ENCODE measurements around the gene COX19.

COX19 gene

DNA sequence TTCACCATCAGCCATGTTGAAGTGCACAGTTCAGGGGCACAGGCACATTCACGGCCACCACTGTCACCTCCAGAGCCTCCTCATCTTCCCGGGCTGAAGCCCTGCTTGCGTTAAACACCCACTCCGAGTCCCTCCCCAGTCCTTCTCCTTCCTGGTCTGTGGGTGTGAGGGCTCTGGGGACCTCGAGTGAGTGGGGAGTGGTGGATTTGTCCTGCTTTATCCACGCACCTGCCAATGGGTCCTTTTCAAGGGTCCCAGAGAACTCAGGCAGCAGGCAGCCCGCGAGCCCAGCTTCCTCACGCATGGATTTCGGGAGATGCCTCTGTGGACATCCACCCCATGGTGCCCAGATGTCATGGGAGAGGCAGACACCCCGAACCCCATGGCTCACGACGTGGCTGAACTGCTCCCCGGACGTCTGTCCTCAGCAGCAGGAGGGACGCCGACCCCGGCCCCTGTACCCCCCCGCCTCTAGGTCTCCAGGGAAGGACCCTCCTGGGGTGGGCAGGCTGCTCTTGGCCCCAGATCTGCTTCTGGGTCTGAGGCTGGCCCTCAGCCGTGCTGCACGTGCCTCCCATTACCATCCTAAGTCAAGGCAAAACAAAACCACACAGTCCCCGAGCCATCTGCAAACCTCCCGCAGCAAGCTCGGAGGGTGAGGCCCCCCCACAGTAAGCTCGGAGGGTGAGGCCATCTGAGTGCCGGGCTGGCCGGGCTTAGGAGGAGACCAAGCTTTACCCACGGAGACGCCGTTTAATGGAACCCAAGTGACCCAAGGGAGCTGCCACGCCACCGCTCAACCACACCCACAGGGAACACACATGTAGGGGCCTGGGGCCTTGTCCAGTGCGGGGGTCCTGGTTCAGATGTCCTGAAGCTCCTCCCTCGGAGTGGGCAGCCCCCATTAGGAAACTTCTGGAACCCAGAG lies 16.6 kb upstream of the COX19 start:
- no peak for DNase-seq (ENCODE audit: low read depth in 2 of 2)

DNA sequence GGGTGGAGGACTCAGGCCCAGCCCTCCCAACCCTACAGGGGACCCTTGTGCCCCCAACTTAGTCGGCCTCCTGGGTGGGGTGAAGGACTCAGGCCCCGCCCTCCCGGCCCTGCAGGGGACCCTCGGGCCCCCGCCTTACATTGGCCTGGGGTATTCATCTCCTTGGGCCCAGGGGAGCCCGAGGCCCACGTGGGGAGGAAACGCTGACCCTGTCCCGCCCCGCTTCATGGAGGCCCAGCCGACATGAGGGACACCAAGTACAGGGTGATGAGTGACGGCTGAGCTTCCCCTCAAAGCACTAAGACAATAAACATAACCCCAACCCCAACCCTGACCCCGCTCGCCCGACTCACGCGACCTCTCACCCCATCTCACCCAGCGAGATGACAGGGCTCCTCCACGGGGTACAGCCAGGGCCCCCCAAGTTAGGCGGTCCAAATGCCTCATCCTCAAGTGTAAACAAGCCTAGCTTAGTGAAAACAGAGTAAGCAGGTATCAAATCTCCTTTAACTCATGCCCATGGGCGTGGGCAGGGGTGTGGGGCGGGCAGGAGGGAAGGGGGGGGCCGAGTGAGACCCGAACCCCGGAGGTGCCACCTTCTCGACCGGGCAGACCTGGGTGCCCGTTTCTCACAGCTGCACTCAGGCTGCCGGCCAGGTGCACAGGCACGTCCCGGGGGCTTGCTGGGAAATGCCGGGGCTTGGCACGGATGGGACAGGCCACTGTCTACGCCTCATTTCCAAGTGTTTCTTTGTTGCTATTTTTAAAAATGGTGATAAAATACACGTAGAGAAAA lies 15.8 kb upstream of the COX19 start:
- no peak for DNase-seq (ENCODE audit: low read depth in 2 of 2)

DNA sequence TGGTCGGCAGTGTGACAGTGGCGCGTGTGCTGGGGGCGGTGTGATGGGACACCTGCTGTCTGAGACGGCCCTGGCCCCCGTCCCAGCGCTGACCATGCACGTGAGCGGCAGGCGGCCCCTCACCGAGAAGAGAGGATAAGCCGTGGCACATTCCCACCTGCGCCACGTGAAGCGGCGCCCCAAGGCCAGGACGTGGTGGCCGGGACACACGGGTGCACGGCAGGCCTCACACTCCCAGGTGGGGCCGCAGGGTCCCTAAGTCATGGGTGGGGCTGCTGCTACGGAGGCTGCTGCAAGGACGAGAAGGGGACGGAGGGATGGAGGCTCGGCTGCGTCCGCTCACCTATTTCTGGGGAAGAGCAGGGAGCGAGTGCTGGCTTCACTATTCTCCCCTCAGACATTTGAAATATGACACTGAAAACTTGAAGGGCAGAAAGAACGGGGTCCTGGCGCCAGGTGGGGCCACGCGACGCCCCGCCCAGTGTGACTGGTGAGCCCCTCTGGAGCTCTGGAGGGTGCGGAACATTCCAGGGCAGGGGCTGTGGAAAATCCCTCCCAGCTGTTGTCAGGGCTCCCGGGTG lies 15.1 kb upstream of the COX19 start:
- no peak for DNase-seq (ENCODE audit: low read depth in 2 of 2)

DNA sequence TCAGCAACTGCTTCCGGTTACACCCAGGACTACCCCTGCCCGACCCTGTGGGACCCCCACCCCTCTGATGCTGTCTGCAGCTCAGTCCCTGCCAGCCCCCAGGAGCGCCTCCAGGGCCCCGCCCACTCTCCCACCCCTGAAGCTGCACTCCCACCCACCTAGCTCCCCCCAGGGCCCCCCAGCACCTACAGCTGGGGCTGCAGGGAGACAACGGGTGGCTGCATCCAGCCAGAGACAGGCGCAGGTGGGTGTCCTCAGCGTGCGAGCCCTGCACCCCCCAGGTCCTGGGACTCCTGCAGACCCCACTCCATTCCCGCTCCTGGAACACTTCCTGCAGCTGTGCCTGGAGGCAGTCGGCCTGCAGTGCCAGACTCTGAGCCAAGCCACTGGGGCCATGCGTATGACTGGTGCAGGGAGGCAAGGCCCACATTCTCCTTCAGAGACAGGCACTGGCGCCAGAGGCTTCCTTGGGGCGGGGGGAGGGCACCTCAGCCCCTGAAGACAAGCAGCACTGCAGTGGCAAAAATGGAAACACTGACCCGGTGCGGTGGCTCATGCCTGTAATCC lies 13.7 kb upstream of the COX19 start:
- no peak for DNase-seq (ENCODE audit: low read depth in 2 of 2)

DNA sequence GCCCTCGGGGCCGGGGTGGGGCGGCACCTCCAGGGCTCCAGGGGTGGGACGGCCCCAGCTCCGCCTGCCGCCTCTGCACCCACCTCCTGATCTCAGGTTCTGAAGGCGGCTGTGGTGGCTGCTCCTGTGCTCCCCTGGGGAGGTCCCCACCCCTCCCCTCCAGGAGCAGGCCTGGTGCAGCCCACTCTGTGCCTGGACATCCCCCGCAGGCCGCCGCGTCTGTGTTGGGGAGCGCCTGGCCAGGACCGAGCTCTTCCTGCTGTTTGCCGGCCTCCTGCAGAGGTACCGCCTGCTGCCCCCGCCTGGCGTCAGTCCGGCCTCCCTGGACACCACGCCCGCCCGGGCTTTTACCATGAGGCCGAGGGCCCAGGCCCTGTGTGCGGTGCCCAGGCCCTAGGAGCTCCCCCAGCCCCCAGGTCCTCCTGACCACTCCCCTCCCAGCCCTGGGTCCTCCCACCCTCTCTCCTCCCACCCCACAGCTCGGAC lies 13.1 kb upstream of the COX19 start:
- DNase-seq (ENCODE audit: low read depth in 2 of 2), result no peak

DNA sequence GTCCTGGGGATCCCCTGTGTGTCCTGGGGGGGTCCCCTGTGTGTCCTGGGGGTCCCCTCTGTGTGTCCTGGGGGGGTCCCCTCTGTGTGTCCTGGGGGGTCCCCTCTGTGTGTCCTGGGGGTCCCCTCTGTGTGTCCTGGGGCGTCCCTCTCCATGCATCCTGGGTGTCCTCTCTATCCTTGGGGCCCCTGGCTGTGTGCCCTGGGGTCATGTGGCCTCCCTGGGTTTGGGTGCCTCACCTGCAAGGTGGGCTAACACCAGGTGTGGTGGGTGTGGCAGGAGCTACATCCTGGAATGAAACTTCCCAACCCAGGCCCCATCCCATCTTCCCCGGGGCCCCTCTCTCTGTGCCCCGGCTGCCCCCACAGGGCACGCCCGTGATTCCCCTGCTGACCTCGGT lies 12.6 kb upstream of the COX19 start:
- DNase-seq (ENCODE audit: low read depth in 2 of 2), result no peak

DNA sequence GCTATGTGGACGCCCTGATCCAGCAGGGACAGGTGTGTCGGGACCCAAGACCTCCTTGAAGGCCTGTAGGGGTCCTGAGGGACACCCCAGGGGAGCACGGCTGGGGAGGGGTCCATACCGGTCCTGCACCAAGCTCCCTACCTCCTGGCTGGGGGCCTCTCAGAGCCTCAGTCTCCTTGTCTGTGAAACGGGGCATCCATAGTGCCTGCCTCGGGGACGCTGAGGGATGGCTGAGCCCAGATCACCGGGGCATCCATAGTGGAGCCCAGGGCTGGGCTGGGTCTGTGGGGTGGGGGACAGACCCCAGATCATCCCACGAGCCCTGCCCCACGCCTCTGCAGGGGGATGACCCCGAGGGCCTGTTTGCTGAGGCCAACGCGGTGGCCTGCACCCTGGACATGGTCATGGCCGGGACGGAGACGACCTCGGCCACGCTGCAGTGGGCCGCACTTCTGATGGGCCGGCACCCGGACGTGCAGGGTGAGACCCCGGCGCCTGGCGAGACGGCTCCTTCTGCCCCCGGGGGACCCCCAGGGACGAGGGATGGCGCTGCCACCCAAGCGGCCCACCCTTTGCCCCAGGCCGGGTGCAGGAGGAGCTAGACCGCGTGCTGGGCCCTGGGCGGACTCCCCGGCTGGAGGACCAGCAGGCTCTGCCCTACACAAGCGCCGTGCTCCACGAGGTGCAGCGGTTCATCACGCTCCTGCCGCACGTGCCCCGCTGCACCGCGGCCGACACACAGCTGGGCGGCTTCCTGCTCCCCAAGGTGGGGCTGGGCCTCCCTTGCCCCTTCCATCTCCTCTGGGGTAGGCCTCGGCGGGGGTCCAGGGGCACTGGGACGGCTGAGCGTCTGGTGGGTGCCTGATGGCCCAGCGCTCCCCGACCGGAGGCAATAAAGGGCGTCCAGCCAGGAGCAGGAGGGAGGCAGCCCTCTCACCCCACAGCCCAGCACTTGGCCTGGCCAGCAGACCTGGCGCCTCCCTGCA lies 11.7 kb upstream of the COX19 start:
- no peak for DNase-seq (ENCODE audit: low read depth in 2 of 2)

DNA sequence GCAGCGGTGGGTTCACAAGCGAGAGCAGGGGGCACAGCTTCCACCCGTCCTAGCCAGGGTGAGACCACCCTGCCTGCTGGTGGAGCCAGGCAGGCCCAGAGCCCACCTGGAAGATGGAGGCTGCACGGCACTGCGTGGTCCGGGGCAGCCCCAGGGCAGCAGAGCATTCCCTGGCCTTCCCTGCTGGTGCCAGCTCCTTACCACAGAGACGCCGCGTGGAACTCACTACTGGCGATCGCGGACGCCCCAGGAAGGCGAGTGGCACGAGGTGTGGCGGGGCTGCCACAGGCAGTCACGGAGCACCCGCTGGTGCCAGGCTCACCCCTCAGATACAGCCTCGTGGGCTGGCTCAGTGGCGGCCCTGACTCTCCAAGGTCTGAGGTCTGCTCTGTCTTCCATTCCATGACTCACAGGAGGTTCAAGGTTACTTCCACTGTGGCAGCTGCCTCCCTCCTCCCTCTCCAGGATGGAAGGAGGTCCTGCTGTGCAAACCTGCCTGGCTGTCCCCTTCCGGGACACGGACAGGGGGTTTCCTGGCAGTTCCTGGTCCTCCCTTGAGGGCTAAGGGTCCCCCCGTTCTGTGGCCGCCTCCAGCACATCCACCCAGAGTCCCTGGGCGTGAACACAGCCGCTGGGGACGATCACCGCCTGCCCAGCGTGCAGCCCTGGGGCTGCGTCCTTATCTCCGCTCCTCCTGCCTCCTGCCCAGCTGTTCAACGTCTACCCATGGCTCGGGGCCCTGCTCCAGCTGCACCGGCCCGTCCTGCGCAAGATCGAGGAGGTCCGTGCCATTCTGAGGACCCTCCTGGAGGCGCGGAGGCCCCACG lies 10.8 kb upstream of the COX19 start:
- no peak for DNase-seq (ENCODE audit: low read depth in 2 of 2)

DNA sequence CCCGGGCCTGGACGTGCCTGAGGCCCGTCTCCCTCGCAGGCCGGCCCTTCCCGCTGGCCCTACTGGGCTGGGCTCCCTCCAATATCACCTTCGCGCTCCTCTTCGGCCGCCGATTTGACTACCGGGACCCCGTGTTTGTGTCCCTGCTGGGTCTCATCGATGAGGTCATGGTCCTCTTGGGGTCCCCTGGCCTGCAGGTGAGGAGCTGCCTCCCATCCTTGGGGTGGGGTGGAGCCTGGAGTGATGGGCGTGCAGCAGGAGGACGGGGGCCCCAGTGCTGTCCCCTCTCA lies 9.7 kb upstream of the COX19 start:
- DNase-seq (ENCODE audit: low read depth in 2 of 2), result no peak

DNA sequence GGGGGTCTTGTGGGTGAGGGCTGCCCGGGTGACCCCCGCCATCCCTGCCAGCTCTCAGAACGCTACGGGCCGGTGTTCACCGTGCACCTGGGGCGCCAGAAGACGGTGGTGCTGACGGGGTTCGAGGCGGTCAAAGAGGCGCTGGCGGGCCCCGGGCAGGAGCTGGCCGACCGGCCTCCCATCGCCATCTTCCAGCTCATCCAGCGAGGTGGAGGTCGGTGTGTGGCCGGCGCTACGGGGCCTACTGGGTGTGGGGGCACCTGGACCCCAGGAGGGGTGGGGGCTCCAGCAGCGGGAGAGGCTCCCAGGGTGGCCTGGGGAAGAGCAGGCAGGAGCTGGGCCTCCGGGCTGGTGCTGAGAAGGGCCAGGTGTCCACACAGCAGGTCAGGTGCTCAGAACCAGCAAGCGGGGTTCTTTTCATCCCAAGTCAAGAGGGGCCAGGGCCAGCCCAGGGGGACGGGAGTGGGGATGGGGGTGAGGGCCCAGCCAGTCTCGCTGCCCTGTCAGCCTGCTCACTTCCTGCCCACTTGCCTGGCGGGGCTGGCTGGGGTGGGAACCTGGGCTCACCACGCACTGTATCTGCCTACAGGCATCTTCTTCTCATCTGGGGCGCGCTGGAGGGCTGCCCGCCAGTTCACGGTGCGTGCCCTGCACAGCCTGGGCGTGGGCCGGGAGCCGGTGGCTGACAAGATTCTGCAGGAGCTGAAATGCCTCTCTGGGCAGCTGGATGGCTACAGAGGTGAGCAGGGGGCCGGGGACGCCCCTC lies 9.2 kb upstream of the COX19 start:
- no peak for DNase-seq (ENCODE audit: low read depth in 2 of 2)

DNA sequence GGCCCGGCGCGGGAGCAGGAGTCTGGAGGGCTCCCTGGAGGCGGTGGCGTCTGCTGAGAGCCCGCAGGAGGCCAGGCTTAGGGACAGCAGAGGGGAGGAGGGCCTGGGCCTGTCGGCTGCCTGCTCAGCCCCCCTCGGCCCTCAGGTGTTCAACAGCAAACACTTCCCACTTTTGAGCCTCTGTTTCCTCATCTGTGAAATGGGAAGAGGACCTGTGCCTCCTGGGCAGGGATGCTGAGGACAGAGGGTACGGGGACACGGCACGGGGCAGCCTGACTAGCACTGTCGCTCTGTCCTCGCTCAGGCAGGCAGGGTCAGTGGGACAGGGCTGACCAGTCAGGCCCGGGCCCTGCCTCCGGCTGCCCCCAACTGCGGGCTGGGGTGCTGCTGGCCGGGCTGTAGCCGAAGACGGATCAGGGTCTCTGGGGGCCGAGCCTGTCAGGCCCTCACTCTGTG lies 8.3 kb upstream of the COX19 start:
- DNase-seq (ENCODE audit: low read depth in 2 of 2), result no peak

DNA sequence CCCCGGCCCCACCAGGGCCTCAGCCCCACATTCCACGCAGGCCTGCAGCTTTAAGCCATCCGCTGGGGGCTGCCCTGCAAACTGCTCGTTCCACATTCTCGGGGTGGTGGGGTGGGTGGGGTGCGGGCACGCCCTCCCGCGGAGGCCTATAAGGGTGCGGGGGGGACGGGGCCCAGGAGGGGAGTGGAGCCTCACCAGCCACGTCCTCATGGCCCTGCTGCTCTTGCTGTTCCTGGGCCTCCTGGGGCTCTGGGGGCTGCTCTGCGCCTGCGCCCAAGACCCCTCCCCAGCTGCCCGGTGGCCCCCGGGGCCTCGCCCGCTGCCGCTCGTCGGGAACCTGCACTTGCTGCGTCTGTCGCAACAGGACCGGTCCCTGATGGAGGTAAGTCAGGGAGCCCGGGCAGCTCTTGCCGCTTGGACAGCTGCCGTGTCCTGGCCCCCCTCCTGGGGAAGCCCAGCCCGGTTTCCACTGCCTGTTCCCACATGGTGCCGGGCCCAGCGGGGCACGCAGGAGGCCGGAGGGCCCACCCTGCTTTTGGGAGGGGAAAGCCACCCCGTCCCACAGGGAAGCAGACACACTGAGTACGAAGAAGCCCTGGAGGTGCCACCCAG lies 7.8 kb upstream of the COX19 start, which contains the start of gene CYP2W1:
Gene CYP2W1 (plus strand): TSS at position 178 of the 612 bp plus-strand sequence. CDS start 31 bp downstream, at position 209.
- no peak for DNase-seq (ENCODE audit: low read depth in 2 of 2)

DNA sequence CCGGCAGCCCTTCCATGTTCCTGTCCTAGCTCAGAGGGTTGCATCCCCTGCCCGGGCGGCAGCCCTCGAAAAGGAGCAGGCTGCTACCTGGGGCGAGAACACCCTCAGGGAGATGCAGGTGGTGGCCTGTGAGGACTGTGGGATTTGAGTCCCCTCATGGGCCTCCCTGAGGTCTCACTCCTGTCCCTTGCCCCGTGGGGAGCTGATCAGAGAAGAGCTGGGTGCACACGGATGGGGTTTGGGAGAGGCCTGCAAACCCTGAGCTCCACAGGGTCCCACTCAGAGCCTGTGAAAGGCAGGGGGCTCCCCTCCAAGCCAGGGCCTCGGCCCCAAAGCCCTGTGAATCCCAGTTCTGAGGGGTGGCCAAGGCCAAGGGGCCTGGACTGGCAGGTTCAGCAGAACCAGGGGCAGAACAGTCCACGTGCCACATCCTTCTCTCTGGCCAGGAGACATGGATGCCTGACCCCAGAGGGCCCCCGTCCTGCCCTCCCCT lies 7.2 kb upstream of the COX19 start:
- no peak for DNase-seq (ENCODE audit: low read depth in 2 of 2)

DNA sequence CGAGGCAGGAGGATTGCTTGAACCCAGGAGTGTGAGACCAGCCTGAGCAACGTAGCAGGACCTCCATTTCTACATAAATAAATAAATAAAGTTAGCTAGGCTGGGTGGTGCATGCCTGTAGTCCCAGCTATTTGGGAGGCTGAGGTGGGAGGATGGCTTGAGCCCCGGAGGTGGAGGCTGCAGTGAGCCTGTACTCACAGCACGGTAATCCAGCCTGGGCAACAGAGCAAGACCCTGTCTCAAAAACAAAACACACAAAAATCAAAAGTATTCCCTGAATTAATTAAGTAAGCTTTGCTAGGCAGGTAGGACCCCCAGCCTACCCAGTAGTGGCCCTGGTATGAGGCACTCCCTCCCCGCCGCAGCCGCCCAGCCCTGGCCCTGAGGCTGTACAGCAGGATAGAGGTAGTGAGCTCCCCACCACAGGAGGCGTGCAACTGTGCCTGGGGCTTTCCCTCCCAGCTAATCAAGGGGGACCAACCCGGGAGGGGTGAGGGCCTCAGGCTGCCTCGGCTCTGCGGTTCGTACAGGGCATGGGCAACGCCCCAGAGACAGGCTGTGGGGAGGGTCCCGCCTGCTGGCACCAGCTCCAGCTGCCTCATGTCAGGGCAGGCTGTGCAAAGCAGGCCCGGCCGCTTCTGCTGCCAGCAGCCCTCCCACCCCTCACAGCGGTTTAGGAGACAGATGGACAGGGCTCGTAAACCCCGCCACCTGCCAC lies 6.6 kb upstream of the COX19 start:
- DNase-seq (ENCODE audit: low read depth in 2 of 2), result no peak

DNA sequence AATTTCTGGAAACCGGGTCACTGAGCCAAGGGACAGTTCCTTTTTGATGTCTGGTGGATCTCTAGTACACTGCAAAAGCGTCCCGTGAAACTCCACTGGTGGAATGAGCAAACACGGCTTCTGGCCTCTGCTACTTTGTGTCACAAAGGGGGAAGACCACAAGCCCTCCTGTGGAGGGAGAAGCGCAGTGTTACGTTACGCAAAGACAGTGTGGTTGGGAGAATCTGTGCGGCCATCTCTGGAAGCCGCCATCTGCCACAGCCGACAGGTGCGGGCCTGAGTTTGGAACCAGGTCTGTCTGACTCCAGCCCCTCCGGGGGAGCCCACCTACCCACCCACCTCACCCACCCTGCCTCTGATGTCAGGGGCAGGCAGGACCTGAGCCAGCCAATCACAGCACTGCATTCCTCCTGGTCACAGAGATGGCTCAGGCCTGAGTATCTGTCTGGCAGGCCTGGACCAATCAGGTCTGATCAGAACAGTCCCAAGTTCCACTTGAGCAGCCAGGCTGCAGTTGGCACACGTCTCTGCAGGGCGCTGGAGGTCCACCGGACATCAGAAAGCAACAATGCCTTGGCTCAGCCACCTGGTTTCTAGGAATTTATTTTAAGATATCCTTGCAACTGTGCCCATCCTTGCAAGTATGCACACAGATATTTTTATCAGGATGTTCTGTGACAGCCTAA lies 4.7 kb upstream of the COX19 start:
- no peak for DNase-seq (ENCODE audit: low read depth in 2 of 2)

DNA sequence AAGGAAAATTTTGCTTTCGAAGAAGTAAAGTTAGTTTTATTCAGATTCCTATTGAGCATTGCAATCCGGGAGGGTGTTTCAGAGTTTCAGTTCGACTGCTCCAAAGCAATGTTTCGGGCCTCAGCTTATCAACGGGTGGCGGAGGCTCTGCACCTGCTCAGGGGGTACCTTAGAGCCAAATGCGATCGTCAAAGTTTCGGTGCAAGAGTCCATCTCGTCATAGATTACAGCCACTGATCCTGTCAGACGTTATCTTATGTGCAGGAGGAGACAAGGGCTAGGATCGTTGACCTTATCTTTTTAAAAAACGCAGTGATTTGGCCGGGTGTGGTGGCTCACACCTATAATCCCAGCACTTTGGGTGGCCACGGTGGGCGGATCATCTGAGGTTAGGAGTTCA lies 3.8 kb upstream of the COX19 start:
- DNase-seq (ENCODE audit: low read depth in 2 of 2), result no peak

DNA sequence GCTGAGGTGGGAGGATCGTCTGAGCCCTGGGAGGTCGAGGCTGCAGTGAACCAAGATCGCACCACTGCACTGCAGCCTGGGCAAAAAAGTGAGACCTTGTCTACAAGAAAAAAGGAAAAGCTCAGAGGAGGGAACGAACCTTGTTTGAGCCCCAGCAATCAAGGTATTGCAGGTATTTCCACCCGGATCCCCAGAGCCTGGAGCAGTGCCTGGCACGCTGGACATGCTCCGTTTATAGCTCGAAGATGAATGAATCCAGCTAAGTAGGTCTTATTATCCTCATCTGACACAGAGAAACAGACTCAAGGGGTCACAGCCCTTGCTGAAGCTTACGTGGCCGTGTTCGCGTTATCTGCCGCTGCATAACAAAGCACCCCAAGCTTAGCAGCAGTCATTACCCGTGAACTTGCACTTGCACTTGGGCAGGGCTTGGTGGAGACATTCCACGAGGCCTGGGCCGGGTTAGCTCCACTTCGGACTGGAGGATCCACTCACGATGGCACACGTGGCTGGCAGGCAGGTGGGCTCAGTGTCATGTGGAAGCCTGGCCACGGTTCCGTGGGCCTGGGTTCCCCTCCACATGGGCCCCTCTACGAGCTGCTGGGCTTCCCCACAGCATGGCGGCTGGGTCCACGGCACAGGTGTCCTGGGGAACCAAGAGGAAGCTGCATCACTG lies 3.2 kb upstream of the COX19 start:
- DNase-seq (ENCODE audit: low read depth in 2 of 2), result no peak
